GM23248 (cell line): ENCODE results near the gene SLC19A1.

Experiments used
- EZH2 ChIP-seq: fragments of 200-600 bp; sonication (generic); IDR thresholded peaks from 2 replicates; pipeline ENCODE4 v1.6.1; 2018; ENCODE audit warnings: antibody characterized with exemption, mild to moderate bottlenecking; ENCODE audit not compliant: insufficient read depth, poor library complexity, severe bottlenecking
- EZH2phosphoT487 ChIP-seq: fragments of 200-600 bp; sonication (generic); IDR thresholded peaks from 2 replicates; pipeline ENCODE4 v1.6.1; 2018; ENCODE audit warnings: antibody characterized with exemption, moderate library complexity, mild to moderate bottlenecking, low read depth; ENCODE audit not compliant: insufficient read depth

DNA sequence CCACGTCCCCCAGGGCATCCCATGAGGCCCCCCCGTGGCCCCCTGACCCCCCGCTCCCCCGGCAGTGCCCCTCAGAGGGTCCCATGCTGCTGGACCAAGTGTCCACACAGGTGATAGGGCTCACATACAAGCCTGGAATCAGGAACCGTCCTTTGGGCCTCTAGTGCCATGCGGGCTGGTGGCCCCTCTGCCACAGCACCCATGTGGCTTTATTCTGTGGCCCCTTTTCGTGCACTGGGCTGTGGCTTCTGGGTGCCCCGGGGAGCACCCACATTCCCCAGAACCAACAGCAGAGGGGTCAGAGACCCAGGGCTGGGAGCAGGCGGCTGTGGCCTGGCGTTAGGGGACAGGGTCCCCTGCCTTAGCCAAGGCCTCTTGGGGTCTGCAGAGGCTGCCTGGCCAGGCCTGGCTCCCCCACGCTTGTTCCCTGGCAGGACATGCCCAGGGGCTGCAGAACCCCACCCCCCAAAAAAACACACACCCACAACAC lies 31.7 kb downstream of the SLC19A1 start:
- TF ChIP-seq EZH2 = no peak
- TF ChIP-seq EZH2phosphoT487 = no peak
